Thyroid gland (tissue), 4 donors: ENCODE data around the gene RBBP4. TPM values are rescaled to one million over a fixed set of nuclear protein-coding genes. Genes with fewer than 3 reads are reported as not detected.

Experiments used
- DNase-seq, 2 donors: peaks; one replicate each; pipeline ENCODE4 v3.0.0-alpha.2; 2019
- H3K27ac ChIP-seq, 3 donors: fragments of 200-600 bp; sonication (generic); 1 replicate in 2 of 3; 2 replicates in 1 of 3; pipeline ENCODE4 v1.5.1; 2016 to 2019; ENCODE audit warnings: mild to moderate bottlenecking in 1 of 3, moderate library complexity in 1 of 3
- H3K27me3 ChIP-seq: fragments of 200-600 bp; sonication (generic); one replicate; pipeline ENCODE4 v1.5.1; 2019
- H3K36me3 ChIP-seq, 2 donors: fragments of 200-600 bp; sonication (generic); one replicate each; pipeline ENCODE4 v1.5.1; 2016 to 2019
- H3K4me1 ChIP-seq, 2 donors: fragments of 200-600 bp; sonication (generic); one replicate each; pipeline ENCODE4 v1.5.1; 2017 to 2019
- H3K4me3 ChIP-seq, 3 donors: fragments of 200-600 bp; sonication (generic); replicated peaks in 1 of 3; 1 replicate in 2 of 3; 2 replicates in 1 of 3; pipeline ENCODE4 v1.5.1; 2016; ENCODE audit warnings: mild to moderate bottlenecking in 1 of 3
- H3K9me3 ChIP-seq: fragments of 200-600 bp; sonication (generic); one replicate; pipeline ENCODE4 v1.5.1; 2017
- CTCF ChIP-seq, 6 experiments: fragments of 200-600 bp in 3 of 6; fragments of 450-650 bp in 3 of 6; sonication (generic) in 3 of 6; IDR thresholded peaks; one replicate each; pipeline ENCODE4 v1.5.1; 2016 to 2019; ENCODE audit warnings: antibody characterized with exemption in 6 of 6, mild to moderate bottlenecking in 2 of 6, inconsistent platforms in 1 of 6, moderate library complexity in 1 of 6
- POLR2A ChIP-seq, 2 donors: fragments of 450-650 bp; IDR thresholded peaks; one replicate each; pipeline ENCODE4 v1.6.1; 2017; ENCODE audit warnings: antibody characterized with exemption in 2 of 2, mild to moderate bottlenecking in 2 of 2, moderate library complexity in 1 of 2
- WGBS, 2 donors: methylation state at CpG; one replicate each; pipeline ENCODE4 v1.1.5; 2017; 5-methylcytosine and 5-hydroxymethylcytosine counted together
- intact Hi-C: fragments of 100-400 bp; cut with DNase I; formaldehyde crosslinking; loops from one replicate; pipeline ENCODE4 v1.15.1; 2023
- total RNA-seq, 4 donors: library from RNA; depleted of rRNA; stranded (reverse); fragments of >200 nt; gene quantifications; one replicate each; pipeline ENCODE4 v1.2.3, GENCODE V29; 2016

RBBP4 gene
- total RNA-seq, 4 donors from 2014 or later: 100 to 172 (median 138) TPM

GRCh38 chr1:32702599-32703478, 51.8 kb downstream of the RBBP4 start, which contains the start of gene SYNC:
TSS of gene SYNC (minus strand) at chr1:32702770. CDS start at chr1:32702660, 110 bp downstream.
- TF ChIP-seq CTCF (IDR thresholded peaks at IDR 0.05): no peak
- no peak for TF ChIP-seq POLR2A (IDR thresholded peaks at IDR 0.05)
- Histone ChIP-seq H3K27ac (peak within 1 kb of the TSS; percentile 55 to 68 (median 64)), H3K27me3 (no peaks in the 10 kb centered on the region), H3K9me3 (no peaks in the 10 kb centered on the region), H3K4me1 (peaks cover 14 to 16% of the 10 kb centered on the region in 2 donors), H3K36me3 (no peaks in the 10 kb centered on the region), H3K4me3 (peak within 1 kb of the TSS; percentile 20 to 66 (median 46))
- intact Hi-C loops: no loop called here
- 4 to 7% methylated on average over 4 to 9 of the region's 70 CpGs for WGBS, 2 donors
- DNase-seq: peak; percentile 50 to 58

- TF ChIP-seq CTCF (IDR thresholded peaks at IDR 0.05): no peak
- TF ChIP-seq POLR2A (IDR thresholded peaks at IDR 0.05): no peak
- Histone ChIP-seq H3K4me1 (peaks cover 14 to 16% of the 10 kb centered on the region in 2 donors), H3K27ac (peak overlapping the region in 2 of 3 donors; percentile 31 to 64), H3K9me3 (no peaks in the 10 kb centered on the region), H3K4me3 (no peak overlapping the region), H3K27me3 (no peaks in the 10 kb centered on the region), H3K36me3 (no peaks in the 10 kb centered on the region)
- DNase-seq: peak in 1 of 2 donors; percentile 33
- WGBS, 2 donors: 62 to 66% methylated on average over 17 to 18 of the region's 18 CpGs
- intact Hi-C loops: no loop called here
Observed at GRCh38 chr1:32703479-32704291, 52.7 kb downstream of the RBBP4 start.

- no peak for DNase-seq
- no peak overlapping the region for H3K4me3 ChIP-seq
- no peaks in the 10 kb centered on the region for H3K27me3 ChIP-seq
- H3K9me3 ChIP-seq: no peaks in the 10 kb centered on the region
- no peak for TF ChIP-seq POLR2A (IDR thresholded peaks at IDR 0.05)
- TF ChIP-seq CTCF (IDR thresholded peaks at IDR 0.05): no peak
- 96 to 99% methylated on average over 7 of the region's 7 CpGs for WGBS, 2 donors
- intact Hi-C loops: no loop called here
- H3K4me1 ChIP-seq: peaks cover 14 to 16% of the 10 kb centered on the region in 2 donors
- H3K36me3 ChIP-seq: no peaks in the 10 kb centered on the region
- no peak overlapping the region for H3K27ac ChIP-seq
Observed at GRCh38 chr1:32705516-32705915, 54.5 kb downstream of the RBBP4 start.

GRCh38 chr1:32706491-32706890, 55.5 kb downstream of the RBBP4 start:
- 69 to 76% methylated on average over 1 of the region's 1 CpG for WGBS, 2 donors
- H3K4me3 ChIP-seq: no peak overlapping the region
- no peak for DNase-seq
- no peaks in the 10 kb centered on the region for H3K9me3 ChIP-seq
- H3K27me3 ChIP-seq: no peaks in the 10 kb centered on the region
- H3K4me1 ChIP-seq: peaks cover 13 to 14% of the 10 kb centered on the region in 2 donors
- no peak for TF ChIP-seq CTCF (IDR thresholded peaks at IDR 0.05)
- TF ChIP-seq POLR2A (IDR thresholded peaks at IDR 0.05): no peak
- no peaks in the 10 kb centered on the region for H3K36me3 ChIP-seq
- intact Hi-C loops: no loop called here
- H3K27ac ChIP-seq: no peak overlapping the region
